Measurements from ENCODE around the gene MOK. TPM values are rescaled to one million over a fixed set of nuclear protein-coding genes. Genes with fewer than 3 reads are reported as not detected.

Gene MOK
- total RNA-seq, 1 experiment from 2014 or later, result 2.8 TPM

GRCh38 chr14:102183886-102184285 lies 121.1 kb downstream of the MOK start:
- Histone ChIP-seq H4K8ac (replicated peaks; ENCODE audit: insufficient read length, low read depth, low read length) (no peak overlapping the region), H3K4me1 (ENCODE audit: insufficient read depth, low read length) (no peaks in the 10 kb centered on the region; the same call in 1 of the 2 replicates), H3K27ac (ENCODE audit: insufficient read length, low read depth, low read length) (no peak overlapping the region), H2BK20ac (ENCODE audit: low read depth, low read length, poor library complexity, severe bottlenecking) (no peak overlapping the region), H2BK12ac (ENCODE audit: insufficient read length, low read depth, low read length) (no peak overlapping the region), H3K79me1 (ENCODE audit: insufficient read depth, low read depth, low read length, poor library complexity, severe bottlenecking) (peaks cover 10% of the 10 kb centered on the region), H3K27me3 (ENCODE audit: insufficient read depth, low read length) (no peaks in the 10 kb centered on the region), H3T11ph (ENCODE audit: low read length) (no peak overlapping the region), H4K20me1 (ENCODE audit: control insufficient read depth, insufficient read depth, insufficient read length) (no peaks in the 10 kb centered on the region), H3K79me2 (ENCODE audit: insufficient read depth, low read length) (peaks cover 12% of the 10 kb centered on the region; the same call in 1 of the 2 replicates), H3K4me2 (ENCODE audit: insufficient read depth, insufficient read length, low read length) (no peak overlapping the region), H4K91ac (ENCODE audit: insufficient read length, low read depth, low read length) (no peak overlapping the region), H2BK5ac (ENCODE audit: insufficient read length, low read length) (no peak overlapping the region), H4K5ac (ENCODE audit: insufficient read length, low read depth, low read length) (no peak overlapping the region), H2AK5ac (ENCODE audit: insufficient read length, low read length) (no peak overlapping the region), H2BK15ac (ENCODE audit: low read depth, low read length) (no peak overlapping the region), H3K56ac (ENCODE audit: insufficient read length, low read depth, low read length) (no peak overlapping the region), H2AFZ (ENCODE audit: low read length) (no peak overlapping the region), H3K23ac (ENCODE audit: insufficient read length, low read depth, low read length) (no peak overlapping the region), H3K23me2 (ENCODE audit: insufficient read length, low read depth, low read length, poor library complexity, severe bottlenecking) (no peaks in the 10 kb centered on the region), H2BK120ac (ENCODE audit: low read depth, low read length, poor library complexity, severe bottlenecking) (no peak overlapping the region), H3K9me3 (ENCODE audit: control insufficient read depth, low read depth, low read length) (no peaks in the 10 kb centered on the region), H3K14ac (ENCODE audit: insufficient read depth, low read length) (no peak overlapping the region), H3K4ac (ENCODE audit: low read depth, low read length) (no peak overlapping the region), H3K18ac (ENCODE audit: insufficient read length, low read depth, low read length) (no peak overlapping the region), H3K9ac (ENCODE audit: extremely low read depth, insufficient read length, low read length) (no peak overlapping the region)
- no peaks in the 10 kb centered on the region for H3K9me3 Mint-ChIP-seq
- H3K4me3 Mint-ChIP-seq, result no peak overlapping the region
- no peaks in the 10 kb centered on the region; the same call in 1 of the 2 replicates for H3K27me3 Mint-ChIP-seq (ENCODE audit: low read depth)
- peaks cover 33 to 35% of the 10 kb centered on the region in 2 experiments for H3K4me1 Mint-ChIP-seq
- DNase-seq, result no peak
- no peak overlapping the region for H3K27ac Mint-ChIP-seq
- H3K36me3 Mint-ChIP-seq (ENCODE audit: insufficient read depth in 1 of 3, low read depth in 3 of 3), result no peaks in the 10 kb centered on the region
- TF ChIP-seq, protein P1, sequence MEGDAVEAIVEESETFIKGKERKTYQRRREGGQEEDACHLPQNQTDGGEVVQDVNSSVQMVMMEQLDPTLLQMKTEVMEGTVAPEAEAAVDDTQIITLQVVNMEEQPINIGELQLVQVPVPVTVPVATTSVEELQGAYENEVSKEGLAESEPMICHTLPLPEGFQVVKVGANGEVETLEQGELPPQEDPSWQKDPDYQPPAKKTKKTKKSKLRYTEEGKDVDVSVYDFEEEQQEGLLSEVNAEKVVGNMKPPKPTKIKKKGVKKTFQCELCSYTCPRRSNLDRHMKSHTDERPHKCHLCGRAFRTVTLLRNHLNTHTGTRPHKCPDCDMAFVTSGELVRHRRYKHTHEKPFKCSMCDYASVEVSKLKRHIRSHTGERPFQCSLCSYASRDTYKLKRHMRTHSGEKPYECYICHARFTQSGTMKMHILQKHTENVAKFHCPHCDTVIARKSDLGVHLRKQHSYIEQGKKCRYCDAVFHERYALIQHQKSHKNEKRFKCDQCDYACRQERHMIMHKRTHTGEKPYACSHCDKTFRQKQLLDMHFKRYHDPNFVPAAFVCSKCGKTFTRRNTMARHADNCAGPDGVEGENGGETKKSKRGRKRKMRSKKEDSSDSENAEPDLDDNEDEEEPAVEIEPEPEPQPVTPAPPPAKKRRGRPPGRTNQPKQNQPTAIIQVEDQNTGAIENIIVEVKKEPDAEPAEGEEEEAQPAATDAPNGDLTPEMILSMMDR (conservative IDR thresholded peaks at IDR 0.05), result no peak
- WGBS (ENCODE audit: extremely low coverage, insufficient read length, low lambda C conversion rate), result no CpG with 5 or more reads among the region's 3 CpGs

All from H9 (cell line).